Measurements from ENCODE around the gene PCDH15.

The PCDH15 gene

GRCh38 chr10:53899463-53900160, 901.4 kb downstream of the PCDH15 start:
- in situ Hi-C loops (cut with HindIII; ENCODE audit: low sequenced_read_pairs) = no loop called here

DNA sequence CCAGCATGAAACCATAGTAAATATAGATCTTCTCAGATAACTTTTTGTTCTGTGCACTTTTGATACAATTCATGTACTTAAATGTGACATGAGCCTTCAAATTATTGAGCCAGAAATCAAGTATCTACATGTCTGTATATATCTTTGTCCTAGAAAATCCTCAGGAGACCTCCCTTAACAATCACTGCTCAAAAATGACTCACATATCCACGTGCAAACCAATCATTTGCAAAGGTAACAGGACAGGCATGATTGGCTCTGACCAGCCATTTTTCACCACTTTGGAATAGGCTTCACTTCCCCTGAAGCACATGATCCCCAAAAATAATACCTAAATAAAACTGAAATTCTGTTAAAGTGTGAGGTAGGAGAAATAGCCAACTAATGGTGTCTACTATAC, 902.5 kb downstream of the PCDH15 start:
- in situ Hi-C loops (cut with HindIII; ENCODE audit: low sequenced_read_pairs) = no loop called here

DNA sequence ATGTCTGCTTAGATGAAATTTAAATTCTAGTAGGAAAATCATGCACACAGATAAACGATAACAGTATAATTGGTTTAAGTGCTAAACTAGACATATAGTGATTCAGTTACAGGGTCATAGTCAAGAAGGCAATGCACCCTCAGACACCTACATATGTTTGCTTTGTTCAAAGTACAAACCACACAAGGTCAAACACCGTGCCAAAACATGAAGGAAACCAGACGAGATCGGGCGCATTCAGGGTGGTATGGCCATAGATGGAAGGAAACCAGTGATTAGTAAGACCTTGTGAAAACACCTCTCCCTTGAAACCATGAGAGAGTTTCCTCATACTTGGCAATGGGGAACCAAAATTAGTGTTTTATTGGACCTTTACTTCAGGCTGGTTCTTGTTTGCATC, 906.9 kb downstream of the PCDH15 start:
- in situ Hi-C loops (cut with HindIII; ENCODE audit: low sequenced_read_pairs) = no loop called here

GRCh38 chr10:53893061-53893460, 908.0 kb downstream of the PCDH15 start:
- in situ Hi-C loops (cut with HindIII; ENCODE audit: low sequenced_read_pairs) = no loop called here

- in situ Hi-C loops (cut with HindIII; ENCODE audit: low sequenced_read_pairs) = no loop called here
Measured at GRCh38 chr10:53886325-53887300, 914.4 kb downstream of the PCDH15 start.

- in situ Hi-C loops (cut with HindIII; ENCODE audit: low sequenced_read_pairs) = no loop called here
Measured at GRCh38 chr10:53864846-53865245, 936.2 kb downstream of the PCDH15 start.

DNA sequence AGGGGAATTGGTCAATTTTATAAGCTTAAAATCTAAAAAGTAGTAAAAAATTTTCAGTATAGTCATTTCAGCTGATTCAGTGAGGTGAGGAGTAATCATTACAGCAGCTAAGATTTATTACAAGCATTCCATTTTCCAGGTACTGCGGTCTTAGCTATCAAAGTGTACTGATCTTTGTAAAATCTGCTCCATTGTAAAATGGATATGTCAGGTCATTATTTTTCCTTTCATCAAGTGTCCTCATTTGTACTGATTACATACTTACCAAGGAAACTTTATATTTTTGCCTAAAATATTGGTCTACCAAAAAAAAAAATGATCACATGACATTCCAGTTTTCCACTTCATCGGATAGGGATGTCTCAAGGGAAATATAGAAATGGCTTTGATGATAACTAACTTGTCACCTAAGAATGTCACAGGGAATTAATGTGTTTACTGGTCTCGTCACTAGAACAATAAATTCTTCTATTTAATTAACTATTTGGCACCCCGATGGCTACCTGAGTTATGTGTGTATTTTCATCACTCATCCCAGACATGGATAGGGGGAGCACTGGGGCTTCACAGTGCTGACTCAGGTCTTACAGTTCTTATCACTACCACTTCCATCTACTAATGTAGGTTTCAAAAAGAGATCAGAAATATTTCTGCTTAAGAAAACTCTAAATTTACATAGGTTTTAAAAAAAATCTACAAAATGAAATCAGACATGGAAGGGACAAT, 948.4 kb downstream of the PCDH15 start:
- in situ Hi-C loops (cut with HindIII; ENCODE audit: low sequenced_read_pairs) = no loop called here

GRCh38 chr10:53846809-53847208, 954.2 kb downstream of the PCDH15 start:
- in situ Hi-C loops (cut with HindIII; ENCODE audit: low sequenced_read_pairs) = no loop called here

GRCh38 chr10:53843736-53844362, 957.2 kb downstream of the PCDH15 start:
- in situ Hi-C loops (cut with HindIII; ENCODE audit: low sequenced_read_pairs) = no loop called here

DNA sequence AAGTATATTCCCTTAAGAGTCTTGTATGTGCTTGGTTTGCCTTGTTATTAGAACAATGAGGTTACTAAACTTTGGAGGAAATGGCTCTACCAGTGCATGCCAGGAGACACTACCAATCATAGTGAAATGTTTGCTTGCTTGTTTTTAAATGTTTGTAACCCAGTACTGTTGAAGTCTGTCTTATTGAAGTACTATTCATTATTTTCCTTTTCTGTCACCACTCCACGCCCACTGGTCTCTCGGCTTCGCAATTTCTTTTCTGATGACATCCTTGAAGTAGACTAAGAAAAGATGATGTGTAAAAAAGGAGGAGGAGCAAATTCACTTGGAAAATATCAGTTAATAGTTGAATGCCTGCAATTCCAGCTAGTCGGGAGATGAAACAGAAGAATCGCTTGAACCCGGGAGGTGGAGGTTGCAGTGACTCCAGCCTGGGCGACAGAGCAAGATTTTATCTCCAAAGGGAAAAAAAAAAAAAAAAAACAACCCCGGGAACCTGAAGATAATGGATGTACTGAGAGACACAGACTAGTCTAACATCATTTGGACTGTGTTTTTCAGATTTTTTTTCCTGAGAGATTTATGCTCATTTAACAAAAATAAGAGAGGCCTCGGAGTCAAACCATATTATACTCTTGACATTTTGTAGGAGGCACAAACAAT, 959.4 kb downstream of the PCDH15 start:
- in situ Hi-C loops (cut with HindIII; ENCODE audit: low sequenced_read_pairs) = no loop called here

DNA sequence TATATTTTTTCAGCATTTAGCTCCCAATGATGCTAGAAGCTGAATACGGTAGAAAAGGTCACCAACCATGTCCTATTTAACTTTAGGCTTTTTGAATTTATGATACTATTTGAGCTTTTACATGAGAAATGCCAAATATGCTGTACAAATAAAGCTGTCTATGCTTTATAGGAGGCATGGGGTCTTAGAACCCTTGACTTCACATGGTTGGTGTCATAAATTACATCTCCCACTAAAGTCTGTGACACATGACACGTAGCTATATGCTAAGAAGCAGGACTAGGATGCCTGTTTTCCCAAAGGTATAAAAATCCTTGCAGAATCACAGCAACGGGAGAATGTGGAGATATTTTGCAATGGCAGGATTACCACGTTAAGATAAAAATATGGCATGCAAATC, 960.4 kb downstream of the PCDH15 start:
- in situ Hi-C loops (cut with HindIII; ENCODE audit: low sequenced_read_pairs) = no loop called here

GRCh38 chr10:53839440-53840039, 961.5 kb downstream of the PCDH15 start:
- in situ Hi-C loops (cut with HindIII; ENCODE audit: low sequenced_read_pairs) = no loop called here

- in situ Hi-C loops (cut with HindIII; ENCODE audit: low sequenced_read_pairs) = no loop called here
Measured at GRCh38 chr10:53836638-53837037, 964.4 kb downstream of the PCDH15 start.

DNA sequence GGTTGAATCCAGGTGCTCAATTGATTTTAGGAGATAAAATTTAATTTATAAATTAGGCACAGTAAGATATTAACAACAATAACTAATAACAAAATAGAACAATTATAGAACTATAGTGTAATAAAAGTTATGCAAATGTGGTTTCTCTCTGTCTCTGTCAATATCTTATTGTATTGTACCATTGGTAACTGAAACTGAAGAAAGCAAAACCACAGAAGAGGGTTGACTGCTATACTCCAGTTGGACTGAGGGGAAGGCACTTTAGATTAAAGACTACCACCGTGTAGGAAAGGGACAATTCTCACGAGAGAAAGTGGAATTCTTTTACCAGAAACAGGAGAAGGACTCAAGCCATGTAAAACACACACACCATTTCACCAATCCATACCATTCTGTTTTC, 967.1 kb downstream of the PCDH15 start:
- in situ Hi-C loops (cut with HindIII; ENCODE audit: low sequenced_read_pairs) = no loop called here

DNA sequence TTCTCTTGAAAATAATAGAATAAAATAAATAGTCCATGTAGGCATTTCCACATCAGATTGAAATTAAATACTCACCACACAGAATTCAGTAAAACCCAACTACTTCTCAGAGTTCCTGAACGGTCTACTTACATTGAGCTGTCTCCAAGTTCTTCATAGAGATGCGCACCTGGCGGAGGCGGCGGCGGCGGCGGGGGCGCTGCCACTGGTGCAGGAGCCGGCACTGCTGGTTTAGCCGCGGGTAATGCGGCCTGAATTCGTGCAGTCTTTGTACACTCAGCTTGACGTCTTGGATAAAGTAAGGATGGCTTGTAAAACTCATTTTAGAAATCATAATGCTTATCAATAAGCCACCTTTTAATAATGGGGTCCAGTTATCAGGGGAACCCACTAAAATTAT, 973.8 kb downstream of the PCDH15 start:
- in situ Hi-C loops (cut with HindIII; ENCODE audit: low sequenced_read_pairs) = no loop called here

GRCh38 chr10:53808677-53809372, 992.2 kb downstream of the PCDH15 start:
- in situ Hi-C loops (cut with HindIII; ENCODE audit: low sequenced_read_pairs) = no loop called here

GRCh38 chr10:53786236-53786900, 1014.7 kb downstream of the PCDH15 start:
- in situ Hi-C loops (cut with HindIII; ENCODE audit: low sequenced_read_pairs) = no loop called here

DNA sequence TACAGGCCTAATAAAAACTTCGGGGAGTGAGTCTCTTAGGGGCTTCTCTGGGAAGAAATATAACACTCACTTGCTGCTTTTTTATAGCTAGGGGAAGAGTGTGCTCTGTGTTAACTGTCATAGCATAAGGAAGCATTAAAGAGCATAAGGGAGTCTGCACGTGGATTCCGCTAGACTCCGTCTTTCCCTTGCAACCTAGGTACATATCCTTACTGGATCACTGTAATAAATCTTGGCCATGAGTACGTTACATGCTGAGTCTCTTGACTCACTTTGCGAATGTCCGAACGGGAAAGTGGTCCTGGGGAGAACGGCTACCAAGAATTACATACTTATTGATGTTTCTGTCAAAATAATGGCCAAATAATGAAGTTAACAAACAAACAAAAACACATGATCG, 1029.3 kb downstream of the PCDH15 start:
- in situ Hi-C loops (cut with HindIII; ENCODE audit: low sequenced_read_pairs) = no loop called here

GRCh38 chr10:53770903-53771302, 1030.1 kb downstream of the PCDH15 start:
- in situ Hi-C loops (cut with HindIII; ENCODE audit: low sequenced_read_pairs) = no loop called here

Data from DLD1 (cell line).